Neuronal stem cell (in vitro differentiated cells): ENCODE data around the gene CNNM4.

Source experiments
- DNase-seq: peaks from one replicate; pipeline ENCODE4 v3.0.0-alpha.2; 2013; ENCODE audit warnings: low spot score
- H2AFZ ChIP-seq: one replicate; pipeline ENCODE4 v1.6.1; 2013; ENCODE audit warnings: mild to moderate bottlenecking, low read length, inconsistent platforms
- H2AK5ac ChIP-seq: 2 replicates; pipeline ENCODE4 v1.6.1; 2013; ENCODE audit warnings: low read depth, mild to moderate bottlenecking, inconsistent platforms, low read length, moderate library complexity, mixed read lengths
- H2BK120ac ChIP-seq: 2 replicates; pipeline ENCODE4 v1.6.1; 2013; ENCODE audit warnings: low read depth, mild to moderate bottlenecking, inconsistent platforms, low read length, moderate library complexity, mixed read lengths
- H2BK12ac ChIP-seq: one replicate; pipeline ENCODE4 v1.6.1; 2013; ENCODE audit warnings: low read length, inconsistent platforms
- H2BK15ac ChIP-seq: 2 replicates; pipeline ENCODE4 v1.6.1; 2013; ENCODE audit warnings: mild to moderate bottlenecking, low read length, inconsistent platforms, mixed read lengths
- H2BK5ac ChIP-seq: one replicate; pipeline ENCODE4 v1.6.1; 2013; ENCODE audit warnings: inconsistent platforms, mild to moderate bottlenecking, low read length, moderate library complexity
- H3K14ac ChIP-seq: one replicate; pipeline ENCODE4 v1.6.1; 2013; ENCODE audit warnings: low read length, inconsistent platforms
- H3K18ac ChIP-seq: 2 replicates; pipeline ENCODE4 v1.6.1; 2013; ENCODE audit warnings: low read length, inconsistent platforms
- H3K23ac ChIP-seq: 2 replicates; pipeline ENCODE4 v1.6.1; 2013; ENCODE audit warnings: low read depth, mild to moderate bottlenecking, mixed read lengths, low read length, inconsistent platforms; ENCODE audit not compliant: poor library complexity
- H3K27ac ChIP-seq: replicated peaks from 3 replicates; pipeline ENCODE4 v1.5.1; 2013; ENCODE audit warnings: low read length, inconsistent platforms
- H3K27me3 ChIP-seq, 3 experiments: 2 replicates each; pipeline ENCODE4 v1.6.1; 2013; ENCODE audit warnings: low read length in 3 of 3, mild to moderate bottlenecking in 2 of 3, inconsistent platforms in 1 of 3, low read depth in 1 of 3, mixed read lengths in 1 of 3, moderate library complexity in 1 of 3; ENCODE audit not compliant: control insufficient read depth in 3 of 3, insufficient read depth in 3 of 3
- H3K36me3 ChIP-seq, 2 donors: replicated peaks in 1 of 2; 2 replicates each; pipeline ENCODE4 v1.6.1; 2013; ENCODE audit warnings: low read length in 2 of 2; ENCODE audit not compliant: control insufficient read depth in 2 of 2, insufficient read depth in 2 of 2
- H3K4ac ChIP-seq: 2 replicates; pipeline ENCODE4 v1.6.1; 2013; ENCODE audit warnings: inconsistent platforms, mild to moderate bottlenecking, low read length, moderate library complexity
- H3K4me1 ChIP-seq, 2 donors: 1 replicate in 1 of 2; 2 replicates in 1 of 2; pipeline ENCODE4 v1.6.1; 2013; ENCODE audit warnings: low read length in 2 of 2, low read depth in 1 of 2; ENCODE audit not compliant: control insufficient read depth in 2 of 2, insufficient read depth in 1 of 2
- H3K4me2 ChIP-seq: one replicate; pipeline ENCODE4 v1.6.1; 2013; ENCODE audit warnings: mild to moderate bottlenecking, low read length, inconsistent platforms; ENCODE audit not compliant: insufficient read depth, poor library complexity, severe bottlenecking
- H3K4me3 ChIP-seq, 2 donors: 2 replicates each; pipeline ENCODE4 v1.5.1; 2013; ENCODE audit warnings: low read length in 2 of 2, mild to moderate bottlenecking in 2 of 2, inconsistent platforms in 1 of 2, moderate library complexity in 1 of 2
- H3K79me1 ChIP-seq: one replicate; pipeline ENCODE4 v1.6.1; 2013; ENCODE audit warnings: low read depth, mild to moderate bottlenecking, inconsistent platforms, low read length, moderate library complexity
- H3K9ac ChIP-seq: one replicate; pipeline ENCODE4 v1.6.1; 2013; ENCODE audit warnings: mild to moderate bottlenecking, low read depth, low read length, inconsistent platforms; ENCODE audit not compliant: poor library complexity
- H3K9me3 ChIP-seq, 2 donors: replicated peaks in 1 of 2; 2 replicates each; pipeline versions ENCODE3 to v1.6.1; 2013; ENCODE audit warnings: low read length in 2 of 2, mild to moderate bottlenecking in 2 of 2, inconsistent platforms in 1 of 2, low read depth in 1 of 2, mixed read lengths in 1 of 2, moderate library complexity in 1 of 2; ENCODE audit not compliant: control insufficient read depth in 2 of 2, insufficient read depth in 1 of 2
- H4K8ac ChIP-seq: one replicate; pipeline ENCODE4 v1.6.1; 2013; ENCODE audit warnings: low read depth, mild to moderate bottlenecking, inconsistent platforms, low read length, moderate library complexity
- H4K91ac ChIP-seq: one replicate; pipeline ENCODE4 v1.6.1; 2013; ENCODE audit warnings: low read length, low read depth, mild to moderate bottlenecking, inconsistent platforms; ENCODE audit not compliant: poor library complexity
- WGBS, 2 donors: extraction: QIAGEN DNeasy Blood & Tissue Kit; methylation state at CpG; one replicate each; pipeline ENCODE4 v1.1.7; 2013; ENCODE audit warnings: missing lambda C conversion rate in 2 of 2, mixed read lengths in 1 of 2; ENCODE audit not compliant: insufficient read length in 2 of 2, insufficient replicate concordance in 1 of 2; ENCODE audit errors: extremely low coverage in 2 of 2; 5-methylcytosine and 5-hydroxymethylcytosine counted together

The CNNM4 gene

DNA sequence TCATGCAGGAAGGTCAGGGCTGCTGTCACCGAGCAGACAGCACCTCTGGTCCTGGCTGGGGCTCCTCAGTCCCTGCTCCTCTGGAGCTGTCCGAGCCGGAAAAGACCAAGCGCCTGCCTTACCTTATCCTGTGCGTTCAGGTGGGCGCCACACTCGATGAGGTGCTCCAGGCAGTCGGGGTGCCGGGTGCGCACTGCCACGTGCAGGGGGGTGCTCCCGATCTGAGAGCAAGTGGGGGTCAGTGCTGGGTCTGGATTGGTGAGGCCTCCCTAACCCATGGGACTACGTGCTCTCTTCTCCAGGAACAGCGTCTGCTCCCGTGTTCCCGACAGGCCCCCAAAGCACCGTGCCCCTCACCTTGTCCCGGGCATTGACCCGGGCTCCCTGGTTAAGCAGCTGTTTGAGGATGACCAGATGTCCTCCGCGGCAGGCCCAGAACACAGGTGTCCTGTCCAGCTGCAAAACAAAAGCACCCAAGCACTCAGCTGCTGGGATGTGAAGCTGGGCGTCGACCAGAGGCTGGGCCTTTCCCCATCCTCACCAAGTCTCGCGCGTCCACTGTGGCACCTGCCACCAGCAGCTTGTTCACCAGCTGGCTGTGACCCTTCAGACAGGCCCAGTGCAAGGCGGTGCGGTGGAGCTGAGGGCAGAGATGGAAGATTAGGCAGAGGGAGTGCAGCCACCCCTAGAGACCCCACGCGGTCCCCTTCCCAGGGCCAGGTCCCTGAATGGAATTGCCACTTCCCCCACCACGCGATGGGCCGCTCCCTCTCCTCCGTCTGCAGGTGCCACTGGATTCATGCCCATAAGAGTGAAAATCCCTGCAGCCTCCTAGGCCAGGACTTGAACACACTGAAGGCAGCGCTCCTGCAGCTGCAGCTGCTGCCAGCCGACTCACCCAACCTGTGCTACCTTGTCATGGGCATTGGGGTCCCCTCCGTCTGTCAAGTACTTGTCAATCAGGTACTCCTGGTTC lies 79.5 kb downstream of the CNNM4 start:
- Histone ChIP-seq H3K23ac (peak overlapping the region; percentile 75), H3K9me3 (no peaks in the 10 kb centered on the region), H3K27me3 (no peaks in the 10 kb centered on the region), H3K14ac (peak overlapping the region; percentile 47), H3K36me3 (peaks cover 10 to 49% of the 10 kb centered on the region in 2 donors), H3K79me1 (peaks cover 2% of the 10 kb centered on the region), H3K9ac (peak overlapping the region; percentile 55), H4K91ac (no peak overlapping the region), H3K4me2 (no peak overlapping the region), H3K18ac (peak overlapping the region; percentile 52), H3K27ac (no peak overlapping the region), H2AK5ac (peak overlapping the region; percentile 44), H2BK12ac (no peak overlapping the region), H3K4me3 (peak overlapping the region in 1 of 2 donors; percentile 25), H2BK15ac (no peak overlapping the region), H3K4ac (no peak overlapping the region), H2BK5ac (peak overlapping the region; percentile 79), H4K8ac (no peak overlapping the region), H3K4me1 (no peaks in the 10 kb centered on the region), H2BK120ac (no peak overlapping the region), H2AFZ (no peak overlapping the region)
- no CpG with 5 or more reads among the region's 37 CpGs for WGBS, 2 donors
- DNase-seq: no peak

DNA sequence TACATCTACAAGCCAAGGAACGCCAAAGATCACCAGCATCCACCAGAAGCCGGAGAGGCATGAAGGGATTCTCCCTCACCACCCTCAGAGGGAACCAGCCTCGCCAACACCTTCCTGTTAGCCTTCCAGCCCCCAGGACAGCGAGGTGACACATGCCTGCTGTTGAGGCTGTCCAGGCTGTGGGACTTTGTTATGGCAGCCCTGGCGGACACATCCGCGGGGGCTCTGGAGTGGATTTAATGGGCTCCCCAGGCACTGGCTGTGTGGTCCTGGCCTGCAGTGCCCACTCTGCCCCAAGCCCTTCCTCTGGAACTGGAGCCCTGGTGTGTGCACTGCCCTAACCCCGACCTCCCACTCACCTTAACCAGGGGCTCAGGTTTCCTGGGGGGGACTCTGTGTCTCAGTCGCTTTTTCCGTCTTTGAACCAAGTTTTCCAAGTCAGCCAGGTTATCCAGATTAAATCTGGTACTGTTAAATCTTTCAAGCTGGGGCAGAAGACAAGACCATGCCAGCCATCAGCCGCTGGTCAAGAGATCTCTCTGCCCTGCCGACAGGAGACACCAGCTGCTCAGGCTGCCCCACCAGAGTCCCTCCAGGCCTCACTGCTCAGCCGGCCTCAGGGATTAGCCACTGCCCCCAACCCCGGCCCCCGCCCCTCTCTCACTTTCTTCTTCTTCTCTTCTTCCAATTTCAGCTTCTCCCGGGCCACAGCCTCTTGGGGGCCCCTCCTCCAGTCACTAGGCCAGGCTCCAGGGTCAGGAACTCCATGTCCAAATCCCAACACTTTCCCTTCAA lies 81.2 kb downstream of the CNNM4 start:
- no CpG with 5 or more reads among the region's 16 CpGs for whole genome bisulfite sequencing, 2 donors

DNA sequence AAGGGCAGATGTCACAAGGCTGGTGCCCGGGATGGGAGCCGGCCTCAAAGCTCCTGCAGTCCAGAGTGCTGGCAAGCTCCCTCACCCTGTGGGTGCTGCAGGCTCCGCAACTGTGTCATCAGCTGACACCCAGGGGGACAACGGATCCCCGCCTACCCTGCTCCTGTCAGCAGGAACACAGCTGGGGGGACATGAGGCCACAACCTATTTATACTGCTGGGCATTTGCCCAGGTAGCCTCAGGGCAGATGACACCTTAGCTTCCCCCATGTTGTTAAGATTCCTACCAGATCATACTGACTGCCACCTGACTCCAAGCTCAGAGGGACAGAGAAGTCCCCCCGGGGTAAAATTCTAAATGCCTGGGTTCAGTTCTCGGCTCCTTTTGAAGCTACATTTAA lies 81.9 kb downstream of the CNNM4 start:
- no peak overlapping the region for H3K27ac ChIP-seq
- H4K8ac ChIP-seq: no peak overlapping the region
- no peak overlapping the region for H3K9ac ChIP-seq
- no peak overlapping the region for H3K4me3 ChIP-seq
- H3K4me1 ChIP-seq: peaks cover 0 to 2% of the 10 kb centered on the region in 2 donors
- H2BK15ac ChIP-seq: no peak overlapping the region
- peaks cover 2% of the 10 kb centered on the region for H3K79me1 ChIP-seq
- no peak overlapping the region for H3K14ac ChIP-seq
- no peaks in the 10 kb centered on the region for H3K9me3 ChIP-seq
- no peak for DNase-seq
- no peak overlapping the region for H3K4me2 ChIP-seq
- H2AK5ac ChIP-seq: no peak overlapping the region
- H2BK5ac ChIP-seq: no peak overlapping the region
- H4K91ac ChIP-seq: no peak overlapping the region
- H2AFZ ChIP-seq: no peak overlapping the region
- H2BK12ac ChIP-seq: no peak overlapping the region
- no peak overlapping the region for H3K18ac ChIP-seq
- H3K27me3 ChIP-seq: no peaks in the 10 kb centered on the region
- no peak overlapping the region for H3K4ac ChIP-seq
- H3K23ac ChIP-seq: no peak overlapping the region
- peaks cover 14 to 40% of the 10 kb centered on the region in 2 donors for H3K36me3 ChIP-seq
- no CpG with 5 or more reads among the region's 7 CpGs for WGBS, 2 donors
- no peak overlapping the region for H2BK120ac ChIP-seq

More for the DNA sequence above, 81.2 kb downstream of the CNNM4 start:
- no peak overlapping the region for H3K4ac ChIP-seq
- no peak overlapping the region for H2AK5ac ChIP-seq
- no peak overlapping the region for H2BK12ac ChIP-seq
- peaks cover 12 to 43% of the 10 kb centered on the region in 2 donors for H3K36me3 ChIP-seq
- H3K4me1 ChIP-seq: no peaks in the 10 kb centered on the region
- H2BK15ac ChIP-seq: no peak overlapping the region
- H3K27ac ChIP-seq: no peak overlapping the region
- DNase-seq: no peak
- peaks cover 2% of the 10 kb centered on the region for H3K79me1 ChIP-seq
- H3K27me3 ChIP-seq: no peaks in the 10 kb centered on the region
- H3K9ac ChIP-seq: no peak overlapping the region
- no peak overlapping the region for H2AFZ ChIP-seq
- H3K4me3 ChIP-seq: no peak overlapping the region
- H3K23ac ChIP-seq: no peak overlapping the region
- no peak overlapping the region for H3K14ac ChIP-seq
- no peak overlapping the region for H2BK120ac ChIP-seq
- no peak overlapping the region for H3K4me2 ChIP-seq
- H2BK5ac ChIP-seq: no peak overlapping the region
- H3K9me3 ChIP-seq: no peaks in the 10 kb centered on the region
- no peak overlapping the region for H3K18ac ChIP-seq
- no peak overlapping the region for H4K8ac ChIP-seq
- H4K91ac ChIP-seq: no peak overlapping the region
